GM23248 (cell line): ENCODE data around the gene AOC2. TPM values are rescaled to one million over a fixed set of nuclear protein-coding genes. Genes with fewer than 3 reads are reported as not detected.

Experiments
- DNase-seq: peaks from one replicate; pipeline ENCODE4 v3.0.0-alpha.2; 2015
- H2AFZ ChIP-seq: fragments of 200-600 bp; sonication (generic); 2 replicates; pipeline ENCODE4 v1.6.1; 2016; ENCODE audit warnings: antibody characterized with exemption
- H3F3A ChIP-seq: fragments of 200-600 bp; sonication (generic); 2 replicates; pipeline ENCODE4 v1.6.1; 2016; ENCODE audit warnings: mild to moderate bottlenecking, antibody characterized with exemption, mixed run types; ENCODE audit not compliant: insufficient read depth
- H3K27ac ChIP-seq: fragments of 200-600 bp; sonication (generic); 2 replicates; pipeline ENCODE4 v1.5.1; 2016; ENCODE audit warnings: mild to moderate bottlenecking
- H3K27me3 ChIP-seq: fragments of 200-600 bp; sonication (generic); replicated peaks from 2 replicates; pipeline ENCODE4 v1.6.1; 2016; ENCODE audit warnings: mild to moderate bottlenecking; ENCODE audit not compliant: insufficient read depth
- H3K36me3 ChIP-seq: fragments of 200-600 bp; sonication (generic); 2 replicates; pipeline ENCODE4 v1.6.1; 2016; ENCODE audit warnings: low read depth, mild to moderate bottlenecking
- H3K4me1 ChIP-seq: fragments of 200-600 bp; sonication (generic); 2 replicates; pipeline ENCODE4 v1.6.1; 2016; ENCODE audit warnings: mild to moderate bottlenecking; ENCODE audit not compliant: insufficient read depth
- H3K4me2 ChIP-seq: fragments of 200-600 bp; sonication (generic); one replicate; pipeline ENCODE4 v1.6.1; 2016; ENCODE audit warnings: mild to moderate bottlenecking; ENCODE audit not compliant: unreplicated experiment
- H3K4me3 ChIP-seq: fragments of 200-600 bp; sonication (generic); 2 replicates; pipeline ENCODE4 v1.5.1; 2016; ENCODE audit warnings: mild to moderate bottlenecking
- H3K79me2 ChIP-seq: fragments of 200-600 bp; sonication (generic); 2 replicates; pipeline ENCODE4 v1.6.1; 2016; ENCODE audit warnings: mild to moderate bottlenecking; ENCODE audit not compliant: insufficient read depth
- H3K9ac ChIP-seq: fragments of 200-600 bp; sonication (generic); 2 replicates; pipeline ENCODE4 v1.6.1; 2016; ENCODE audit warnings: mild to moderate bottlenecking
- H3K9me2 ChIP-seq: fragments of 200-600 bp; sonication (generic); 2 replicates; pipeline ENCODE4 v1.6.1; 2016; ENCODE audit warnings: mixed run types, mild to moderate bottlenecking, moderate library complexity; ENCODE audit not compliant: insufficient read depth
- H3K9me3 ChIP-seq: fragments of 200-600 bp; sonication (generic); one replicate; pipeline ENCODE4 v1.6.1; 2017; ENCODE audit warnings: low read depth
- H4K20me1 ChIP-seq: fragments of 200-600 bp; sonication (generic); 2 replicates; pipeline ENCODE4 v1.6.0; 2016; ENCODE audit not compliant: insufficient read depth
- EZH2 ChIP-seq: fragments of 200-600 bp; sonication (generic); IDR thresholded peaks from 2 replicates; pipeline ENCODE4 v1.6.1; 2018; ENCODE audit warnings: antibody characterized with exemption, mild to moderate bottlenecking; ENCODE audit not compliant: insufficient read depth, poor library complexity, severe bottlenecking
- EZH2phosphoT487 ChIP-seq: fragments of 200-600 bp; sonication (generic); IDR thresholded peaks from 2 replicates; pipeline ENCODE4 v1.6.1; 2018; ENCODE audit warnings: antibody characterized with exemption, moderate library complexity, mild to moderate bottlenecking, low read depth; ENCODE audit not compliant: insufficient read depth
- WGBS, 2 experiments: methylation state at CpG; one replicate each; pipeline ENCODE4 v1.1.6; 2015 to 2017; ENCODE audit warnings: low lambda C conversion rate in 2 of 2, low coverage in 1 of 2; ENCODE audit errors: missing lambda C conversion rate in 2 of 2; 5-methylcytosine and 5-hydroxymethylcytosine counted together
- in situ Hi-C: fragments of 300-500 bp; cut with MboI; formaldehyde crosslinking; loops from 2 replicates; pipeline ENCODE4 v1.15.0; 2020
- polyA plus RNA-seq: library from polyadenylated mRNA; unstranded; fragments of >200 nt; fragmentation: Nextera tagmentation; extraction: Ambion mirVana; gene quantifications from 2 replicates; pipeline ENCODE4 v1.2.1, GENCODE V29; 2016
- total RNA-seq: library from RNA; depleted of rRNA; stranded (reverse); fragments of >200 nt; shearing (Covaris generic); gene quantifications from 2 replicates; pipeline ENCODE4 v1.2.3, GENCODE V29; 2014; rRNA removed

Gene AOC2, protein sequence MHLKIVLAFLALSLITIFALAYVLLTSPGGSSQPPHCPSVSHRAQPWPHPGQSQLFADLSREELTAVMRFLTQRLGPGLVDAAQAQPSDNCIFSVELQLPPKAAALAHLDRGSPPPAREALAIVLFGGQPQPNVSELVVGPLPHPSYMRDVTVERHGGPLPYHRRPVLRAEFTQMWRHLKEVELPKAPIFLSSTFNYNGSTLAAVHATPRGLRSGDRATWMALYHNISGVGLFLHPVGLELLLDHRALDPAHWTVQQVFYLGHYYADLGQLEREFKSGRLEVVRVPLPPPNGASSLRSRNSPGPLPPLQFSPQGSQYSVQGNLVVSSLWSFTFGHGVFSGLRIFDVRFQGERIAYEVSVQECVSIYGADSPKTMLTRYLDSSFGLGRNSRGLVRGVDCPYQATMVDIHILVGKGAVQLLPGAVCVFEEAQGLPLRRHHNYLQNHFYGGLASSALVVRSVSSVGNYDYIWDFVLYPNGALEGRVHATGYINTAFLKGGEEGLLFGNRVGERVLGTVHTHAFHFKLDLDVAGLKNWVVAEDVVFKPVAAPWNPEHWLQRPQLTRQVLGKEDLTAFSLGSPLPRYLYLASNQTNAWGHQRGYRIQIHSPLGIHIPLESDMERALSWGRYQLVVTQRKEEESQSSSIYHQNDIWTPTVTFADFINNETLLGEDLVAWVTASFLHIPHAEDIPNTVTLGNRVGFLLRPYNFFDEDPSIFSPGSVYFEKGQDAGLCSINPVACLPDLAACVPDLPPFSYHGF
- total RNA-seq (0.13 and 0.22 TPM in 2 replicates), polyA plus RNA-seq (0.09 and 0.14 TPM in 2 replicates)

DNA sequence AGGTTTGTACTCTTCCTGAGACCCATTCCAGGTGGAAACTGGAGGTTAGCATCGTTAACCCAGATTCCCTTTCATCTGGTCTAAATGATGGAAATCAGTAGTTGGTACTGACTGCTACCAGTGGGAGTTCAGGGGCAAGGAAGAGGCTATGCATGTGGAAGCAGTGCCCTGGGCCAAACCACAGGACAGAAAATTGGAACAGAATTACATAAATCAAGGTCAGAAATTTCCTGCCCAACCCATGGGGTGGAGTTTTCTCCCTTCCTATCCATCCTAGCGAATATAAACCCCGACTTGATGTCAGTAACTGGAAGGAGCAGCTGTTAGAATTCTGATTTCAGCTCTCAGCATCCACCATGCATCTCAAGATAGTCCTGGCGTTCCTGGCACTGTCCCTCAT, at the start of gene AOC2:
Gene AOC2, plus strand, starts transcription at position 310 of the 400 bp plus-strand sequence. Its CDS starts 47 bp downstream, at position 357.
- H3K4me3 ChIP-seq, result no peak within 1 kb of the TSS
- H3K79me2 ChIP-seq, result 0 out of 2 replicates have a peak, but pooled peaks cover 5% of the 10 kb centered on the region
- peaks cover 33% of the 10 kb centered on the region for H3K36me3 ChIP-seq
- H3K4me2 ChIP-seq, result no peak within 1 kb of the TSS
- 46 to 49% methylated on average over 4 of the region's 4 CpGs for WGBS, 2 experiments
- H3K9me2 ChIP-seq, result no peaks in the 10 kb centered on the region
- H3K27ac ChIP-seq, result no peak within 1 kb of the TSS
- in situ Hi-C loops, result loop anchor here (5.0 kb wide), 1 partner anchor 88 kb away; no protein-coding TSS in a partner anchor
- H3K9ac ChIP-seq, result no peak within 1 kb of the TSS
- peaks cover 42% of the 10 kb centered on the region for H3F3A ChIP-seq
- H4K20me1 ChIP-seq, result no peaks in the 10 kb centered on the region
- peaks cover 13% of the 10 kb centered on the region for H3K4me1 ChIP-seq
- H3K9me3 ChIP-seq, result no peaks in the 10 kb centered on the region
- no peak for DNase-seq
- H3K27me3 ChIP-seq, result no peaks in the 10 kb centered on the region
- no peak within 1 kb of the TSS for H2AFZ ChIP-seq
- TF ChIP-seq EZH2phosphoT487, result no peak
- no peak for TF ChIP-seq EZH2

DNA sequence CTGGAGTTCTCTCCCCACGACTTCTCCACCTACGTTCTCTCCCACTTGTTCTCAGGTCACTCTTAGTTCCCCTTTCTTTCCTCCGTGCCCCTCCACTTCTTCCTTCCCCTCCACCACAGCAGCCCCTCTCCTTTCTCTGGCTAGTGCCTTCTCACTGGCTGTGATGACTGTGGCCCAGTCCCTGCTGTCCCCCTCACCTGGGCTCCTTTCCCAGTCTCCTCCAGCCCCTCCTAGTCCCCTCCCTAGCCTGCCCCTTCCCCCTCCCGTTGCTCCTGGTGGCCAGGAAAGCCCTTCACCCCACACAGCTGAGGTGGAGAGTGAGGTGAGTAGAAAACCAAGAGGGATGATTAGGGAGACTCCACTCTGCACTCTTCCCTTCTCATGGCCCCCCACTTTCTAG, 49.3 kb upstream of the AOC2 start:
- Histone ChIP-seq H3K36me3 (no peaks in the 10 kb centered on the region), H3K4me1 (peaks cover 13% of the 10 kb centered on the region; the same call in 1 of the 2 replicates), H3K27ac (no peak overlapping the region), H4K20me1 (no peaks in the 10 kb centered on the region), H3K9me3 (no peaks in the 10 kb centered on the region), H3K79me2 (peaks cover 20% of the 10 kb centered on the region), H2AFZ (no peak overlapping the region), H3K4me2 (no peak overlapping the region), H3K9me2 (no peaks in the 10 kb centered on the region), H3K9ac (no peak overlapping the region), H3K4me3 (no peak overlapping the region), H3F3A (peaks cover 10% of the 10 kb centered on the region; the same call in 1 of the 2 replicates), H3K27me3 (no peaks in the 10 kb centered on the region)
- 78 to 90% methylated on average over 3 to 4 of the region's 4 CpGs for WGBS, 2 experiments
- TF ChIP-seq EZH2phosphoT487 (no peak), EZH2 (no peak)
- no peak for DNase-seq
- in situ Hi-C loops, result no loop called here

DNA sequence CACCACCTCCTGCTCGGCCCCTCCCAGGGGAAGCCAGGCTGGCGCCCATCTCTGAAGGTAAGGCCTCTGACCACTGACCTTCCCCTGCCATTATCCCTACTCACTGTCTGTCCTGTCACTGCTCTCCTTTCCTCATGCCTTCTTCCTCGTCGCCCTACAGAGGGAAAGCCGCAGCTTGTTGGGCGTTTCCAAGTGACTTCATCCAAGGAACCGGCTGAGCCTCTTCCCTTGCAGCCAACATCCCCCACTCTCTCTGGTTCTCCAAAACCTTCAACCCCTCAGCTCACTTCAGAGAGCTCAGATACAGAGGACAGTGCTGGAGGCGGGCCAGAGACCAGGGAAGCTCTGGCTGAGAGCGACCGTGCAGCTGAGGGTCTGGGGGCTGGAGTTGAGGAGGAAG, 48.9 kb upstream of the AOC2 start:
- Histone ChIP-seq H3K9ac (no peak overlapping the region), H2AFZ (no peak overlapping the region), H3F3A (0 out of 2 replicates have a peak, but pooled peaks cover 7% of the 10 kb centered on the region), H3K9me2 (no peaks in the 10 kb centered on the region), H3K4me2 (no peak overlapping the region), H3K27me3 (no peaks in the 10 kb centered on the region), H3K27ac (no peak overlapping the region), H3K4me1 (peaks cover 13% of the 10 kb centered on the region; the same call in 1 of the 2 replicates), H3K36me3 (no peaks in the 10 kb centered on the region), H3K79me2 (peaks cover 20% of the 10 kb centered on the region), H4K20me1 (no peaks in the 10 kb centered on the region), H3K9me3 (no peaks in the 10 kb centered on the region), H3K4me3 (no peak overlapping the region)
- no peak for TF ChIP-seq EZH2
- DNase-seq, result no peak
- WGBS, 2 experiments, result 87 to 90% methylated on average over 10 of the region's 10 CpGs
- in situ Hi-C loops, result no loop called here

DNA sequence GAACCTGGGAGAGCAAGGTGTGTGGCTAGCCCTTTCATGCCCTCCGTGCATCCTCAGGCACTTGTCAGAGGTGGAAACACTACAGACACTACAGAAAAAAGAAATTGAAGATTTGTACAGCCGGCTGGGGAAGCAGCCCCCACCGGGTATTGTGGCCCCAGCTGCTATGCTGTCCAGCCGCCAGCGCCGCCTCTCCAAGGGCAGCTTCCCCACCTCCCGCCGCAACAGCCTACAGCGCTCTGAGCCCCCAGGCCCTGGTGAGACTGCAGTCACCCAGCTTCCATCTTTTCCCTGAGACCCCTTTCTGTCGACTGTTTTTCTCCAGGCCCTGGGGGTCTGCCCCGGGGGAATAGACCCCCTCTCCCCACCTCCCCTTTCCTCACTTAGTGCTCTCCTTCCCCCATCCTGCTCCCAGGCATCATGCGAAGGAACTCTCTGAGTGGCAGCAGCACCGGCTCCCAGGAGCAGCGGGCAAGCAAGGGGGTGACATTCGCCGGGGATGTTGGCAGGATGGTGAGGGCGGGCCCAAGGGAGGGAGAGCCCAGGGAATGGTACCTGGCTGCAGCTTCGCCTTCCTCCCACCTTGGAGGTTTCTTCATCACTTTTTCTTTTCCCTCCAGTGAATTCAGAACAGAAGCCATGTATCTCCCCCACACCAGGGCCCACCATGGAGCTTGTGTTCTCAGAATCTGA, 48.2 kb upstream of the AOC2 start:
- Histone ChIP-seq H3K9me3 (no peaks in the 10 kb centered on the region), H3K4me2 (no peak overlapping the region), H3K4me1 (peaks cover 13% of the 10 kb centered on the region; the same call in 1 of the 2 replicates), H3K27me3 (no peaks in the 10 kb centered on the region), H3K79me2 (peaks cover 20% of the 10 kb centered on the region), H3K9me2 (no peaks in the 10 kb centered on the region), H3K36me3 (no peaks in the 10 kb centered on the region), H4K20me1 (no peaks in the 10 kb centered on the region), H3K4me3 (no peak overlapping the region), H2AFZ (no peak overlapping the region), H3F3A (0 out of 2 replicates have a peak, but pooled peaks cover 7% of the 10 kb centered on the region), H3K9ac (no peak overlapping the region), H3K27ac (no peak overlapping the region)
- TF ChIP-seq EZH2phosphoT487 (no peak), EZH2 (no peak)
- 93% methylated on average over 15 to 18 of the region's 18 CpGs for WGBS, 2 experiments
- in situ Hi-C loops, result no loop called here
- no peak for DNase-seq
